Raji (cell line): ENCODE data around the gene MORN1.

Experiments
- POLR2A ChIP-seq: IDR thresholded peaks from 2 replicates; pipeline ENCODE4 v1.6.1; 2011; ENCODE audit warnings: low read depth, low read length, control low read depth; ENCODE audit not compliant: insufficient read depth

Gene MORN1

GRCh38 chr1:2312515-2313301 is 78.6 kb downstream of the MORN1 start:
- TF ChIP-seq POLR2A = no peak

GRCh38 chr1:2312160-2312514 is 79.2 kb downstream of the MORN1 start:
- TF ChIP-seq POLR2A = no peak

- no peak for TF ChIP-seq POLR2A
Measured at GRCh38 chr1:2311184-2312032, 79.9 kb downstream of the MORN1 start.

DNA sequence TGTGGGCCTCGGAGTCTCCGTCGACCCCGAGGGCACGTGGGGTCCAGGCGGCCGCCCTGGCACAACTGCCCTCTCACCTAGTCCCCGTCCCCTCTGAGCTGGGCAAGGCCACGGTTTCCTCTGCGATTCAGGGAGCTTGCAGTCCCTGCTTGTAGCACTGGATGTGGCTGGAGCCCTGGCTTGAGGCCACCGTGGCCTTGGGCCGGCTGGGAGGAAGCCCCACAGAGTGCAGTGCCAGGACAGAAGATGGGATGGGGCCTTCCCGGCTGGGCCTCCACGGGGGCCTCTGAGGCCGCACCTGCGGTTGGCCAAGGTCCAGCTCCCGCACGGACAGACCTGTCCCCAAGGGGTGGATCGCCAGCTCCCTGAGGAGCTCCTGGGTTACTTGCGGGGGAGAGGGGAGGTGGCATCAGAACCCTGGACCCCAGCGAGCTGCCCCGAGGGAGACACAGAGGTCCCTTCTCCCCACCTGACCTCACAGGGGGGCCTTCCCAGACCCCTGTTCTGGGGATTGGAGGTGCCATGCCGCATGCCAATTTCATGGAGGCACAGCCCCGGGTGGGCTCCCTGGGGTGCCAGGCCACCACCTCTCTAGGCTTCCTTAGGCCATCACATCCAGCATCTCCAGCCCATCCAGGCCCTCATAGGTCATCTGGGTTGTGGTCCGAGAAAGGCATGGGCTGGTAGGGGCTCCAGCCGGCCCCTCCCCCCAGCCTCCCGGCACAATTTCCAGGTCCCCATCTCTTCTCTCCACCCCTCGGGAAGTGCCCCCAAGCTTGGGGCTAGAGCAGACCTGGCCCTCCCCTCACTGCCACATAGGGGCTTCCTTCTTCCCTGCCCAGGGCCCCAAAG is 80.8 kb downstream of the MORN1 start:
- no peak for TF ChIP-seq POLR2A

DNA sequence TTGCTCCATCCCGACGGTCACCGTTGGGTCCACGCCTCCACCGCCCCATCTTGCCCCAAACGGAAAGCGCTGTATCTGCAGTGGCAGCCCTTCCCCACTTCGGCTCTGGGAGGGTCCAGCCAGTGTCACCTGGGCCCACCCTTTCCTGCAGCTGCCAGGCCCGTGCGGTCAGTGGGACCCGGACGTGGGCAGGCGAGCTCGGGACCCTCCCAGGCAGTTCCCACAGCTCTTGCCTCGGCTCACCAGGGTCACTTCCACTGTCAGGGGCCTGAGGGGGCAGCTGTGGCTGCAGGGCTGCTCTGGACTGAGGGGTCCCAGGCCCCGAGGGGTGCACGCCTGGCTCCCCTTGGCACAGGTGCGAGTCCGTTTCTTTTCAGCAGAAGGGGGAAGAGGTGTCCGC is 82.5 kb downstream of the MORN1 start:
- TF ChIP-seq POLR2A = no peak

DNA sequence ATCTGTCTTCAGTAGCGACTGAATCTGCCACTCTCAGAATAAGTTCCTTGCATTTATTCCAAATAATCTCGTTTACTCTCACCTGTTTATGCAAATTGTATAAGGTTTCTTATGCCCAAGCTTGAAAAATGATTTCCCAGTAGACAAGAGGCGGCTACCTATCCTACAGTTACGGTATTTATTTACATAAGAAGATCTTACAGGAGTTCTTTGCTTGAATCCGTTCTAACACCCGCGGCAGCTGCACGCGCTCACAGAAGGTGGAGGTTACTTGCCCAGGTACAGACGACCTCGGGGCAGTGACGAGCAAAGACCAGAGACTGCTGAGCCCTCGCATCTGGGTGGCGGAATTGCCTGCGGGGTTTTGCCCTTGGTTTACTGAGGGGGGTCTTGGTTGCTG is 83.4 kb downstream of the MORN1 start:
- TF ChIP-seq POLR2A = no peak

GRCh38 chr1:2307064-2307605 is 84.2 kb downstream of the MORN1 start:
- TF ChIP-seq POLR2A = no peak

GRCh38 chr1:2306151-2306978 is 85.0 kb downstream of the MORN1 start:
- TF ChIP-seq POLR2A = no peak

DNA sequence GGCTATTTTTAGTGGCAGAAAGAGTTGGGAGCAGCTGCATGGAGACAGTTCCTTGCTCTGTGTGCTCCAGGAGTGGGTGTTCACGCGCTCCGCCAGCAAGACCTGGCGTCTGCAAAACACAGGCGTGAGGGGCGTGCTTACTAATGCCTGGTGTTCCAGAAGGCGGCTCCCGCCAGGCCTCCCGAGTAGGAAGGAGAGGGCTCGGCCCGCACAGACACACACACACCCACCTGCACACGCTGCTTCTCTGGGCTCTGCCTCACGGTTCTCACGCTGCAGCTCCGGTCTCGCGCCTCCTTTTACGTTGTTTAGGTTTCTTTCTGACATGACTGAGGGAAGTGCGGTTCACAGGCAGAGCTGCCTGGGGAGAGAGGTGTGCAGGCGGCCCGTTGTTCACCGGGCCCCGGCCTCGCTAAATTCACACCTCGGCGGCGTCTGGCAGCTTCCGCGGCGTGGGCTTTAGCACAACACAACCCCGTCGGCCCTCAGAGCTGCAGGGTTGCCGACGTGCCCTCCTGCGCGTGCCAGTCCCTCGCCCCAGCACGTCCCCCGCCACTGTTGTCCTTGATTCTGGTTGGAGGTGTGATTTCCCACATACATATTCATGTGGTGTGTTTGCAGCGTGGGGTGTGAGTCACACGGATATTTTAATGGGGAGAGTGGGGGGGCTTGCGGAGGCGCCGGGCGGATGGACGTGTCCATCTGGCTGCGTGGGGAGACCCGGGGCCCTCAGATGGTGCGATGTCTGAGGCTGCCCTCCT is 86.3 kb downstream of the MORN1 start:
- TF ChIP-seq POLR2A = no peak

DNA sequence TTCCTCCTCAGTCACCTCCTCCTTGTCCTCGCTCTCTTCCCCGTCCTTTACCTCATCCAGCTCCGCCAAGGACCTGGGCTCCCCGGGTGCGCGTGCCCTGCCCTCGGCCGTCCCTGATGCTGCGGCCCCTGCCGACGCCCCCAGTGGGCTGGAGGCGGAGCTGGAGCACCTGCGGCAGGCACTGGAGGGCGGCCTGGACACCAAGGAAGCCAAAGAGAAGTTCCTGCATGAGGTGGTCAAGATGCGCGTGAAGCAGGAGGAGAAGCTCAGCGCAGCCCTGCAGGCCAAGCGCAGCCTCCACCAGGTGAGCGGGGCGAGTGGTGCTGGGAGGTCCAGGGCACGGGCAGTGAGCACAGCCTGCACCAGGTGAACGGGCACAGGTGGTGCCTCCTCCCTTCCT is 87.1 kb downstream of the MORN1 start:
- TF ChIP-seq POLR2A = no peak

DNA sequence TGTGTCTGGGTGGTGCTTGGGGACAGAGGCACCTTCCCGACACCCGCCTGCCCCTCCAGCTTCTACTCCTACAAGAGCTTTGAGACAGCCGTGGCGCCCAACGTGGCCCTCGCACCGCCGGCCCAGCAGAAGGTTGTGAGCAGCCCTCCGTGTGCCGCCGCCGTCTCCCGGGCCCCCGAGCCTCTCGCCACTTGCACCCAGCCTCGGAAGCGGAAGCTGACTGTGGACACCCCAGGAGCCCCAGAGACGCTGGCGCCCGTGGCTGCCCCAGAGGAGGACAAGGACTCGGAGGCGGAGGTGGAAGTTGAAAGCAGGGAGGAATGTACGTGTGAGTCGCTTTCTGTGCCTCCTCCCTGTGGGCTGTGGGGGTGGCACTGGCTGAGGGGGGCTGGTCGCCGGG is 87.6 kb downstream of the MORN1 start:
- TF ChIP-seq POLR2A = no peak

DNA sequence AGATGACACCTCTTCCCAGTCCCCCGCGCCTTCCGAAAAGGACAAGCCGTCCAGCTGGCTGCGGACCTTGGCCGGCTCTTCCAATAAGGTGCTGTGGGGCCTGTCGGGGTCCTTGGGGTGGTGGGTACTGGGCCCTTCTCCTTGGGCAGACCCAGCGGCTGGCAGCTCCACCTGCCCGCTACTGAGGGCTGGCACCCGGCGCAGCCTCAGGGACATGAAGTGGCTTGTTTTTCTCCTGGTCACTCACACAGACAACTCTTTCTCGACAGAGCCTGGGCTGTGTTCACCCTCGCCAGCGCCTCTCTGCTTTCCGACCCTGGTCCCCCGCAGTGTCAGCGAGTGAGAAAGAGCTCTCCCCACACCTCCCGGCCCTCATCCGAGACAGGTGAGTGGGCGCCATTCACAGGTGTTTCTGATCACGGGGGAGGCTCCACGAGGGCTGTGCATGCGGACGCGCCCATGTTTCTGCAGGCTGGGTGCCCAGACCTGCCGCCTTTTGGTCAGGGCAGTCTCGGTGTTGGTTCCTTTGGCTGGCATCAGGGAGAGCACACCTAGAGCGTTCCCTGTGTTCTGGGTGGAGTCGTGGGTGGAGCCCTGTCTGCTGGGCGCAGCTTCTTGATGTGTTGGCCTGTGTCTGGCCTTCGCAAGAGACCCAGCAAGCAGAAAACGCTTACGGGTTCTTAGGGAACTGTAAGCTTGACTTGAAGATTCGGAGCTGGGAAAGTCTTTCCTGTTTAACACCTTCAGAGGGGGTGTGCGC is 88.2 kb downstream of the MORN1 start:
- no peak for TF ChIP-seq POLR2A

GRCh38 chr1:2302292-2302925 is 88.9 kb downstream of the MORN1 start:
- TF ChIP-seq POLR2A = no peak
